Astrocyte (in vitro differentiated cells and primary cell): ENCODE measurements around the gene CREB5.

Experiments
- EZH2 ChIP-seq: IDR thresholded peaks from 2 replicates; pipeline ENCODE4 v1.6.1; 2012; ENCODE audit warnings: mild to moderate bottlenecking, low read length, inconsistent platforms; ENCODE audit not compliant: insufficient read depth
- TF ChIP-seq, protein P1 (sequence below): IDR thresholded peaks from 2 replicates; pipeline ENCODE4 v1.5.1; 2011; ENCODE audit warnings: low read depth, mild to moderate bottlenecking, inconsistent platforms, low read length, moderate library complexity; ENCODE audit not compliant: insufficient read depth

DNA sequence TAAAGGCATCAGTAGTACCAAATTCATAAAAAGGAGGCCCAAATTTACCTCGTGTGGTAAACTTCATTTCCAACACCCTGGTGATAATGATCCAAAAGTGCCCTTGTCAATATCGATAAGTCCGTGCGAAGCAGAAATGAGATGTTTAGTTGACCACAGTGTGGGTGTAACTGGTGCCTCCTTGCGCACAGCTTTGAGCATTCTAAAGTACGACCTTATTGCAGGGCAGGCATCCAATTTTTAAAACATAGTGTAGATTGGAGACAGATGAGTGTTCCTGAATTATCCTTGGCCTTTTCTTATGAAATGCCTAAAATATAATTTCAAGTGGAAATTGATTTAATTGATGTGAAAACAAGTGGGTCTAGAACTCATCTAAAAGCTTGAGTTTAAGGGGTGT is 297.4 kb downstream of the CREB5 start:
- TF ChIP-seq, protein P1, sequence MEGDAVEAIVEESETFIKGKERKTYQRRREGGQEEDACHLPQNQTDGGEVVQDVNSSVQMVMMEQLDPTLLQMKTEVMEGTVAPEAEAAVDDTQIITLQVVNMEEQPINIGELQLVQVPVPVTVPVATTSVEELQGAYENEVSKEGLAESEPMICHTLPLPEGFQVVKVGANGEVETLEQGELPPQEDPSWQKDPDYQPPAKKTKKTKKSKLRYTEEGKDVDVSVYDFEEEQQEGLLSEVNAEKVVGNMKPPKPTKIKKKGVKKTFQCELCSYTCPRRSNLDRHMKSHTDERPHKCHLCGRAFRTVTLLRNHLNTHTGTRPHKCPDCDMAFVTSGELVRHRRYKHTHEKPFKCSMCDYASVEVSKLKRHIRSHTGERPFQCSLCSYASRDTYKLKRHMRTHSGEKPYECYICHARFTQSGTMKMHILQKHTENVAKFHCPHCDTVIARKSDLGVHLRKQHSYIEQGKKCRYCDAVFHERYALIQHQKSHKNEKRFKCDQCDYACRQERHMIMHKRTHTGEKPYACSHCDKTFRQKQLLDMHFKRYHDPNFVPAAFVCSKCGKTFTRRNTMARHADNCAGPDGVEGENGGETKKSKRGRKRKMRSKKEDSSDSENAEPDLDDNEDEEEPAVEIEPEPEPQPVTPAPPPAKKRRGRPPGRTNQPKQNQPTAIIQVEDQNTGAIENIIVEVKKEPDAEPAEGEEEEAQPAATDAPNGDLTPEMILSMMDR: no peak
- TF ChIP-seq EZH2: no peak
